Measurements from ENCODE around the gene MICU1. TPM values are rescaled to one million over a fixed set of nuclear protein-coding genes. Genes with fewer than 3 reads are reported as not detected.
"Not testable (repeated sequence)": the region's sequence is repeated elsewhere in the genome, so short reads cannot be mapped to it uniquely, and the experiment has no call there.

The MICU1 gene
- total RNA-seq, 6 donors from 2014 or later, result 26.9 to 62.9 (median 47.6) TPM

DNA sequence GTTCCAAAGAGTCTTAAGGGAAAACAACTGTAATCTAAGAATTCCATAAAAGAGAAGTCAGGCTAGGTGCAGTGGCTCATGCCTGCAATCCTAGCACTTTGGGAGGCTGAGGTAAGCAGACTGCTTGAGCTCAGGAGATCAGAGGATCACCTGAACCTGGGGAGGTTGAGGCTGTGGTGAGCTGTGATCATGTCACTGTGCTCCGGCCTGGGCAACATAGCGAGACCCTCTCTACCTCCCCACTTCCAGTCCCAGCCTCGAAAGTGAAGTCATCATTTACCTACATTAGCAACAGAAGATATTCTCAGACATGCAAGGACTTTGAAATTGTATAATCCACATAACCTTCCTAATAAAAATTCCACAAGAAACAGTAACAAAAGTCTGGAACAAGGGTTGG is 141.4 kb downstream of the MICU1 start:
- H3K4me3 ChIP-seq, result no peak overlapping the region
- H3K4me1 ChIP-seq, result peaks cover 0 to 5% (median 0%) of the 10 kb centered on the region in 4 donors
- no peaks in the 10 kb centered on the region for H3K27me3 ChIP-seq
- no peaks in the 10 kb centered on the region for H3K9me3 ChIP-seq
- WGBS, 2 donors, result 98 to 100% methylated on average over 2 to 3 of the region's 3 CpGs
- no peak for DNase-seq
- H3K36me3 ChIP-seq, result peaks cover 0 to 3% (median 0%) of the 10 kb centered on the region in 4 donors
- no peak for ATAC-seq (ENCODE audit: low FRiP score in 2 of 2)
- no peak overlapping the region for H3K27ac ChIP-seq
- no peak for TF ChIP-seq POLR2AphosphoS5 (IDR thresholded peaks at IDR 0.05)
- TF ChIP-seq, protein P1, sequence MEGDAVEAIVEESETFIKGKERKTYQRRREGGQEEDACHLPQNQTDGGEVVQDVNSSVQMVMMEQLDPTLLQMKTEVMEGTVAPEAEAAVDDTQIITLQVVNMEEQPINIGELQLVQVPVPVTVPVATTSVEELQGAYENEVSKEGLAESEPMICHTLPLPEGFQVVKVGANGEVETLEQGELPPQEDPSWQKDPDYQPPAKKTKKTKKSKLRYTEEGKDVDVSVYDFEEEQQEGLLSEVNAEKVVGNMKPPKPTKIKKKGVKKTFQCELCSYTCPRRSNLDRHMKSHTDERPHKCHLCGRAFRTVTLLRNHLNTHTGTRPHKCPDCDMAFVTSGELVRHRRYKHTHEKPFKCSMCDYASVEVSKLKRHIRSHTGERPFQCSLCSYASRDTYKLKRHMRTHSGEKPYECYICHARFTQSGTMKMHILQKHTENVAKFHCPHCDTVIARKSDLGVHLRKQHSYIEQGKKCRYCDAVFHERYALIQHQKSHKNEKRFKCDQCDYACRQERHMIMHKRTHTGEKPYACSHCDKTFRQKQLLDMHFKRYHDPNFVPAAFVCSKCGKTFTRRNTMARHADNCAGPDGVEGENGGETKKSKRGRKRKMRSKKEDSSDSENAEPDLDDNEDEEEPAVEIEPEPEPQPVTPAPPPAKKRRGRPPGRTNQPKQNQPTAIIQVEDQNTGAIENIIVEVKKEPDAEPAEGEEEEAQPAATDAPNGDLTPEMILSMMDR (IDR thresholded peaks at IDR 0.05), result no peak
- TF ChIP-seq POLR2A (IDR thresholded peaks at IDR 0.05), result no peak
- no peak for TF ChIP-seq EP300 (IDR thresholded peaks at IDR 0.05)

DNA sequence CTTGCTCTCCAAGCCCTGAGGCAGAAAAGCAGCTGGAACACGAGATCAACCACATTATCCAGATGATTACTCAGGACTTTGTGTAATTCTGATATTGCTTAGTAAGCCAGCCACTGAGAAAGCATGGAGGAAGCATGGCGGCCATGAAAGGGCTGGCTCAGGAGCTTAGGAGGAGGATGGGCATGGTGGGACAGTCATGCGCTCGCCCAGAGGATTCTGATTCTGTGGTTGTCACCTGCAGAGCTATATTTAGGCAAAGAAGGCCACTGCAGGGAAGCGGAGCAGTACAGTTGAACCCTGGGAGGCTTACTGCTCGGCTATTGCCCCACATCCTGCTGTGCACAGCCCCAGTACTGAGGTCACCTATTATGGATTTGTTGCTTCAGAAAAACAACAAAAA is 142.4 kb downstream of the MICU1 start:
- no peak overlapping the region for H3K4me3 ChIP-seq
- no peak for TF ChIP-seq POLR2AphosphoS5 (IDR thresholded peaks at IDR 0.05)
- H3K4me1 ChIP-seq, result peaks cover 0 to 5% (median 0%) of the 10 kb centered on the region in 4 donors
- H3K27ac ChIP-seq, result peak overlapping the region in 1 of 4 donors; percentile 37
- DNase-seq (peak in 1 of 2 donors; percentile 31), ATAC-seq (ENCODE audit: low FRiP score in 2 of 2) (no peak)
- no peaks in the 10 kb centered on the region for H3K27me3 ChIP-seq
- WGBS, 2 donors, result 71 to 79% methylated on average over 6 of the region's 6 CpGs
- peaks cover 0 to 3% (median 0%) of the 10 kb centered on the region in 4 donors for H3K36me3 ChIP-seq
- H3K9me3 ChIP-seq, result no peaks in the 10 kb centered on the region

DNA sequence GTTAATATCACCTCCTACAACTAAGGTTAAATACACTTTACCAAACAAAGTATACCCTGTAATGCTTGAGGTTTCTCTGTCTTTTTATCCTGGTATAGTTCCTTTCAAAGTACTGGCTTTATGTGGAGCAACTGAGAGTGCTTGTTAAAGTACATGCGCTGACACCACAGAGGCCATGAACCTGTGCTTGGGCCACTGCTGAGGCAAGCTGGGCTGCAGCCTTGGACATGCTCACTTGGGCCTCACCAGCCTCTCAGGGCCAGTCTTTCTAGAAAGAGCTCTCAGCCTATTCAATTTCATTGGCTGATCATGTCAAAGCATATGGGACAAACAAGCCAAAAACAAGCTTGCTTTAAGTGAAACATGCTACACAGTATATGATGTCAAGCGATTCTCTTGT is 145.0 kb downstream of the MICU1 start:
- ATAC-seq (ENCODE audit: low FRiP score in 2 of 2) (no peak), DNase-seq (no peak)
- no peak overlapping the region for H3K4me3 ChIP-seq
- no peak overlapping the region for H3K27ac ChIP-seq
- no peaks in the 10 kb centered on the region for H3K27me3 ChIP-seq
- H3K36me3 ChIP-seq, result peaks cover 0 to 14% (median 1%) of the 10 kb centered on the region in 4 donors
- WGBS, 2 donors, result 91 to 98% methylated on average over 2 of the region's 2 CpGs
- H3K9me3 ChIP-seq, result no peaks in the 10 kb centered on the region
- H3K4me1 ChIP-seq, result peaks cover 0 to 5% (median 0%) of the 10 kb centered on the region in 4 donors
- TF ChIP-seq POLR2AphosphoS5 (IDR thresholded peaks at IDR 0.05) (no peak), POLR2A (IDR thresholded peaks at IDR 0.05) (no peak)

DNA sequence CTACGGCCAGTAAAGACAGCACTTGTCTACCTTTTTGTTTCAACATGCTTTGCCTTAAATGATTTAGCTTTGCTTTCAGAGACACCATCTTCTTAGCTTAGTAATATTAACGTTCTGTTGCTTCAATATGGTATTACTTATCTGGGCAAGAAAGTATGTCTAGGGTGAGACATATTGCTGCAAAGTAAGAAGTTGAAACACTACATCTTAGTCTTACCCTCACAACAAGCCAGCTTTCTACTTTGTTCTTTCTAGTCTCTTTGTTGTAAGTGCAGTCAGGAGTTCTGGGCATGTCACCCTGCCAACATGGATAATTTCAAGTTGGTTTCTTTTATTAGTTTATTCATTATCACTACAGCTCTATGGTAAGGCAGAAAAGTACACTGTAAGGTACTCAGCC is 148.4 kb downstream of the MICU1 start:
- Histone ChIP-seq H3K4me1 (peaks cover 0 to 5% (median 0%) of the 10 kb centered on the region in 4 donors), H3K36me3 (peaks cover 0 to 40% (median 9%) of the 10 kb centered on the region in 4 donors), H3K9me3 (no peaks in the 10 kb centered on the region), H3K27me3 (no peaks in the 10 kb centered on the region), H3K27ac (no peak overlapping the region), H3K4me3 (no peak overlapping the region)
- ATAC-seq (ENCODE audit: low FRiP score in 2 of 2) (no peak), DNase-seq (no peak)
- 87 to 91% methylated on average over 2 of the region's 2 CpGs for WGBS, 2 donors
- TF ChIP-seq POLR2A (IDR thresholded peaks at IDR 0.05), result no peak
- TF ChIP-seq, protein P1 (IDR thresholded peaks at IDR 0.05), result no peak
- no peak for TF ChIP-seq EP300 (IDR thresholded peaks at IDR 0.05)
- TF ChIP-seq POLR2AphosphoS5 (IDR thresholded peaks at IDR 0.05), result no peak

DNA sequence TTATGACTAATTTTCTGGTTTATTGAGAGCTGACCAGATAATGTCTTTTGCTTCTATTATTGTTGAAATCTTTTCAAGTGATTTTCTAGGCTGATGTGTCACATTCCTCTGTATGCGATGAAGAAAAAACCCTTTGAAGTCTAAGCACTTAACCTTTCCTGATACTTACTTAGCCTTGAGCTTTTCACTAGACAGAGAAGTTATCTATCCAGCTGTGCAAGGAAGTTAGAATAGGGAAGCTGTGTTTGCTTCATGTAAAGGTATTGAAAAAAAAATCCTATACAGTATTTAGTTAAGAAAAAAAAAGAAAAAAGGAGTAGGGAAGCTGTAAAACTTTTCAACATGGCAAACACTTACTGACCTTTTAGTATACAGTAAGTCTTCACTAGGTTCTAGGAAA is 153.6 kb downstream of the MICU1 start:
- no peak overlapping the region for H3K27ac ChIP-seq
- H3K27me3 ChIP-seq, result no peaks in the 10 kb centered on the region
- ATAC-seq (ENCODE audit: low FRiP score in 2 of 2), result no peak
- no peak overlapping the region for H3K4me3 ChIP-seq
- no peaks in the 10 kb centered on the region for H3K4me1 ChIP-seq
- peaks cover 0 to 43% (median 11%) of the 10 kb centered on the region in 4 donors for H3K36me3 ChIP-seq
- no peaks in the 10 kb centered on the region for H3K9me3 ChIP-seq
- WGBS, 2 donors, result 86 to 90% methylated on average over 1 of the region's 1 CpG
- TF ChIP-seq POLR2AphosphoS5 (IDR thresholded peaks at IDR 0.05) (no peak), EP300 (IDR thresholded peaks at IDR 0.05) (no peak), POLR2A (IDR thresholded peaks at IDR 0.05) (no peak)
- TF ChIP-seq, protein P1 (IDR thresholded peaks at IDR 0.05), result no peak
- no peak for DNase-seq

DNA sequence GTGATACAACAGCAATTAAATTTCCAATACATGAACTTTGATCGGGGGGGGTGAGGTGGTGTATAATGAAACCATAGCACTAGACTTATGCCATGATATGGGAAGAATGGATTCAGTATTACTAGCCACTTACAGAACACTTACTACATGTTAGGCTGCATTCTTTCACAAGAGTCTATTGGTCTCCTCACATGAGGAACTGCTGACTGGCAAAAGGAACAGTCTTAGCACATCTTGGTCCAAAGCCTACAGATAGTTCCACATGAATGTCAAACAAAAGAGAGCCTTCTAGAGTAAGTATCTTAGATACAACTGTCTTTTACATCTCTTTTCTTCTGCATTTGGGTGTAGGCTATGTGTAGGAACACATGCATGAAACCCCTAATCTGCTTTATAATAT is 155.2 kb downstream of the MICU1 start:
- Histone ChIP-seq H3K27me3 (no peaks in the 10 kb centered on the region), H3K27ac (peak overlapping the region in 1 of 4 donors; percentile 27), H3K4me3 (no peak overlapping the region), H3K4me1 (no peaks in the 10 kb centered on the region), H3K9me3 (no peaks in the 10 kb centered on the region), H3K36me3 (peaks cover 0 to 30% (median 10%) of the 10 kb centered on the region in 4 donors)
- WGBS, 2 donors, result 91 to 100% methylated on average over 1 of the region's 1 CpG
- ATAC-seq (ENCODE audit: low FRiP score in 2 of 2), result peak; percentile 43 to 64
- TF ChIP-seq POLR2A (IDR thresholded peaks at IDR 0.05) (no peak), POLR2AphosphoS5 (IDR thresholded peaks at IDR 0.05) (no peak), EP300 (IDR thresholded peaks at IDR 0.05) (no peak)
- TF ChIP-seq, protein P1 (IDR thresholded peaks at IDR 0.05), result no peak
- DNase-seq, result no peak

DNA sequence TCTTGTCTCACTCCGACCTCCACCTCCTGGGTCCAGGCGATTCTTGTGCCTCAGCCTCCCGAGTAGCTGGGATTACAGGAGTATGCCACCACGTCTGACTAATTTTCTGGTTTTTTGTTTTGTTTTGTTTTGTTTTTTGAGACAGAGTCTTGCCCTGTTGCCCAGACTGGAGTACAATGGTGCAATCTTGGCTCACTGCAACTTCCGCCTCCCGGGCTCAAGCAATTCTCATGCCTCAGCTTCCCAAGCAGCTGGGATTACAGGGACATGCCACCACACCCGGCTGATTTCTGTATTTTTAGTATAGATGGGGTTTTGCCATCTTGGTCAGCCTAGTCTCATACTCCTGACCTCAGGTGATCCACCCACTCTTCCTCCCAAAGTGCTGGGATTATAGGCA is 158.8 kb downstream of the MICU1 start:
- H3K4me1 ChIP-seq; H3K4me3 ChIP-seq; H3K27ac ChIP-seq; H3K27me3 ChIP-seq; ATAC-seq (ENCODE audit: low FRiP score in 2 of 2); H3K9me3 ChIP-seq: not testable (repeated sequence)
- WGBS, 2 donors, result 75 to 93% methylated on average over 7 of the region's 7 CpGs
- DNase-seq, result peak in 1 of 2 donors; percentile 36
- H3K36me3 ChIP-seq, result peaks cover 0 to 12% (median 3%) of the 10 kb centered on the region in 4 donors

Measured in upper lobe of left lung (tissue), 6 donors.